ENCODE data around the gene THRB.

- TF ChIP-seq EZH2 (IDR thresholded peaks at IDR 0.05; ENCODE audit: borderline replicate concordance) (no peak), CTCF (IDR thresholded peaks at IDR 0.05; ENCODE audit: poor library complexity) (no peak)
Measured at GRCh38 chr3:24156466-24156865, 338.2 kb downstream of the THRB start.
